Central memory CD8-positive, alpha-beta T cell (primary cell): ENCODE results near the gene LAMC3.
"Not testable (repeated sequence)": the region's sequence is repeated elsewhere in the genome, so short reads cannot be mapped to it uniquely, and the experiment has no call there.

Experiments
- ATAC-seq: fragments of 150-1000 bp; cut with Tn5 transposase; replicated peaks from 2 replicates; pipeline ENCODE4 v1.10.0; 2022; ENCODE audit warnings: mild to moderate bottlenecking, moderate FRiP score, moderate number of reproducible peaks; ENCODE audit not compliant: poor library complexity, severe bottlenecking; ENCODE audit errors: extremely low read depth
- DNase-seq, 2 donors: peaks; one replicate each; pipeline ENCODE4 v3.0.0; 2021; ENCODE audit warnings: low spot score in 2 of 2
- H3K27ac Mint-ChIP-seq: one replicate; pipeline ENCODE4 v1.8.0; 2022; ENCODE audit warnings: low read depth, mild to moderate bottlenecking, moderate library complexity, mixed read lengths
- H3K27me3 Mint-ChIP-seq: one replicate; pipeline ENCODE4 v1.8.0; 2022; ENCODE audit warnings: mixed read lengths
- H3K36me3 Mint-ChIP-seq: one replicate; pipeline ENCODE4 v1.8.0; 2022; ENCODE audit warnings: mild to moderate bottlenecking, moderate library complexity, mixed read lengths; ENCODE audit not compliant: insufficient read depth
- H3K4me1 Mint-ChIP-seq: one replicate; pipeline ENCODE4 v1.8.0; 2022; ENCODE audit warnings: mixed read lengths
- H3K4me3 Mint-ChIP-seq: one replicate; pipeline ENCODE4 v1.8.0; 2022; ENCODE audit warnings: mild to moderate bottlenecking, moderate library complexity, mixed read lengths
- H3K9me3 Mint-ChIP-seq: one replicate; pipeline ENCODE4 v1.8.0; 2022; ENCODE audit warnings: mixed read lengths

The LAMC3 gene

GRCh38 chr9:130997925-130998596 is 10.9 kb upstream of the LAMC3 start:
- Mint-ChIP-seq H3K27me3 (peaks cover 38% of the 10 kb centered on the region), H3K4me1 (no peaks in the 10 kb centered on the region), H3K36me3 (no peaks in the 10 kb centered on the region), H3K9me3 (no peaks in the 10 kb centered on the region), H3K27ac (no peak overlapping the region), H3K4me3 (no peak overlapping the region)
- ATAC-seq (no peak), DNase-seq (no peak)

- Mint-ChIP-seq H3K4me1 (no peaks in the 10 kb centered on the region), H3K27me3 (peaks cover 39% of the 10 kb centered on the region), H3K27ac (no peak overlapping the region), H3K36me3 (no peaks in the 10 kb centered on the region), H3K9me3 (no peaks in the 10 kb centered on the region), H3K4me3 (no peak overlapping the region)
- DNase-seq (no peak), ATAC-seq (no peak)
These were observed 10.3 kb upstream of the LAMC3 start for GRCh38 chr9:130998597-130999244.

- Mint-ChIP-seq H3K9me3 (no peaks in the 10 kb centered on the region), H3K36me3 (no peaks in the 10 kb centered on the region), H3K4me3 (no peak overlapping the region), H3K4me1 (no peaks in the 10 kb centered on the region), H3K27ac (no peak overlapping the region), H3K27me3 (peaks cover 39% of the 10 kb centered on the region)
- ATAC-seq (no peak), DNase-seq (no peak)
These were observed 9.7 kb upstream of the LAMC3 start for GRCh38 chr9:130999245-130999623.

- H3K9me3 Mint-ChIP-seq, H3K27ac Mint-ChIP-seq, ATAC-seq, DNase-seq, H3K36me3 Mint-ChIP-seq, H3K4me1 Mint-ChIP-seq, H3K4me3 Mint-ChIP-seq: not testable (repeated sequence)
- peaks cover 39% of the 10 kb centered on the region for H3K27me3 Mint-ChIP-seq
These were observed 8.4 kb upstream of the LAMC3 start for GRCh38 chr9:131000526-131000925.

- no peak overlapping the region for H3K4me3 Mint-ChIP-seq
- DNase-seq: no peak
- no peaks in the 10 kb centered on the region for H3K36me3 Mint-ChIP-seq
- no peak for ATAC-seq
- H3K4me1 Mint-ChIP-seq: no peaks in the 10 kb centered on the region
- no peak overlapping the region for H3K27ac Mint-ChIP-seq
- H3K27me3 Mint-ChIP-seq: peaks cover 39% of the 10 kb centered on the region
- no peaks in the 10 kb centered on the region for H3K9me3 Mint-ChIP-seq
These were observed 8.0 kb upstream of the LAMC3 start for GRCh38 chr9:131001021-131001420.

GRCh38 chr9:131001990-131002389 is 7.0 kb upstream of the LAMC3 start:
- Mint-ChIP-seq H3K36me3 (no peaks in the 10 kb centered on the region), H3K9me3 (no peaks in the 10 kb centered on the region), H3K27me3 (peaks cover 39% of the 10 kb centered on the region), H3K27ac (no peak overlapping the region), H3K4me3 (no peak overlapping the region), H3K4me1 (no peaks in the 10 kb centered on the region)
- DNase-seq (no peak), ATAC-seq (no peak)

GRCh38 chr9:131006601-131007000 is 2.4 kb upstream of the LAMC3 start:
- Mint-ChIP-seq H3K27ac (no peak overlapping the region), H3K9me3 (no peaks in the 10 kb centered on the region), H3K4me3 (no peak overlapping the region), H3K4me1 (no peaks in the 10 kb centered on the region), H3K27me3 (peaks cover 53% of the 10 kb centered on the region), H3K36me3 (no peaks in the 10 kb centered on the region)
- DNase-seq (no peak), ATAC-seq (no peak)

GRCh38 chr9:131008086-131008485 is 888 bp upstream of the LAMC3 start:
- no peak for DNase-seq
- Mint-ChIP-seq H3K27me3 (peaks cover 48% of the 10 kb centered on the region), H3K4me3 (no peak overlapping the region), H3K9me3 (no peaks in the 10 kb centered on the region), H3K27ac (no peak overlapping the region), H3K4me1 (no peaks in the 10 kb centered on the region), H3K36me3 (no peaks in the 10 kb centered on the region)
- no peak for ATAC-seq

- Mint-ChIP-seq H3K27ac (no peak overlapping the region), H3K27me3 (peaks cover 52% of the 10 kb centered on the region), H3K9me3 (no peaks in the 10 kb centered on the region), H3K4me1 (no peaks in the 10 kb centered on the region), H3K4me3 (no peak overlapping the region), H3K36me3 (no peaks in the 10 kb centered on the region)
- DNase-seq (no peak), ATAC-seq (no peak)
These were observed 438 bp upstream of the LAMC3 start for GRCh38 chr9:131008563-131008908.

GRCh38 chr9:131010482-131011273 is 1.7 kb downstream of the LAMC3 start:
- peaks cover 68% of the 10 kb centered on the region for H3K27me3 Mint-ChIP-seq
- no peak for DNase-seq
- H3K27ac Mint-ChIP-seq: no peak overlapping the region
- no peaks in the 10 kb centered on the region for H3K9me3 Mint-ChIP-seq
- no peaks in the 10 kb centered on the region for H3K36me3 Mint-ChIP-seq
- H3K4me1 Mint-ChIP-seq: no peaks in the 10 kb centered on the region
- no peak overlapping the region for H3K4me3 Mint-ChIP-seq
- no peak for ATAC-seq

GRCh38 chr9:131011274-131012022 is 2.5 kb downstream of the LAMC3 start:
- H3K9me3 Mint-ChIP-seq: no peaks in the 10 kb centered on the region
- peaks cover 76% of the 10 kb centered on the region for H3K27me3 Mint-ChIP-seq
- DNase-seq (no peak), ATAC-seq (no peak)
- no peak overlapping the region for H3K27ac Mint-ChIP-seq
- H3K4me1 Mint-ChIP-seq: no peaks in the 10 kb centered on the region
- no peak overlapping the region for H3K4me3 Mint-ChIP-seq
- H3K36me3 Mint-ChIP-seq: no peaks in the 10 kb centered on the region

GRCh38 chr9:131012023-131012334 is 3.0 kb downstream of the LAMC3 start:
- no peak overlapping the region for H3K4me3 Mint-ChIP-seq
- no peak overlapping the region for H3K27ac Mint-ChIP-seq

More at GRCh38 chr9:131012023-131012334, 3.0 kb downstream of the LAMC3 start:
- Mint-ChIP-seq H3K9me3 (no peaks in the 10 kb centered on the region), H3K27me3 (peaks cover 77% of the 10 kb centered on the region), H3K36me3 (no peaks in the 10 kb centered on the region), H3K4me1 (no peaks in the 10 kb centered on the region)
- no peak for DNase-seq
- ATAC-seq: no peak
